Loucy (cell line): ENCODE measurements around the gene U2AF2.

ENCODE experiments used
- EZH2phosphoT487 ChIP-seq: fragments of 200-600 bp; IDR thresholded peaks from 2 replicates; pipeline ENCODE4 v1.6.1; 2018; ENCODE audit warnings: antibody characterized with exemption, mild to moderate bottlenecking, moderate library complexity, borderline replicate concordance
- TF ChIP-seq, protein P1 (sequence below): fragments of 200-600 bp; sonication (generic); conservative IDR thresholded peaks from 2 replicates; pipeline ENCODE4 v1.5.1; 2014; ENCODE audit warnings: mild to moderate bottlenecking, antibody characterized with exemption, low read length

DNA sequence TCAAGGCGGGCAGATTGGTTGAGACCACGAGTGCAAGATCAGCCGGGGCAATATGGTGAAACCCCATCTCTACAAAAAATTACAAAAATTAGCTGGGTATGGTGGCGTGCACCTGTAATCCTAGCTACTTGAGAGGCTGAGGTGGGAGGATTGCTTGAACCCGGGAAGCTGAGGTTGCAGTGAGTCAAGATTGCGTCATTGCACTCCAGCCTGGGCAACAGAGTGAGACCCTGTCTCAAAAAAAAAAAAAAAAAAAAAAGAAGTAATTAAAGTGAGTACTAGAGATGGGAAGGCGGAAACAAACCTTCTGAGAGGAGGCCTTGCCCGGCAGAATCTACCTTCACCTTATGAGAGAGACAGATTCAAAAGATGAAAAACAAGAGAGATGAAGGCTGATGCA is 68.7 kb downstream of the U2AF2 start:
- TF ChIP-seq, protein P1, sequence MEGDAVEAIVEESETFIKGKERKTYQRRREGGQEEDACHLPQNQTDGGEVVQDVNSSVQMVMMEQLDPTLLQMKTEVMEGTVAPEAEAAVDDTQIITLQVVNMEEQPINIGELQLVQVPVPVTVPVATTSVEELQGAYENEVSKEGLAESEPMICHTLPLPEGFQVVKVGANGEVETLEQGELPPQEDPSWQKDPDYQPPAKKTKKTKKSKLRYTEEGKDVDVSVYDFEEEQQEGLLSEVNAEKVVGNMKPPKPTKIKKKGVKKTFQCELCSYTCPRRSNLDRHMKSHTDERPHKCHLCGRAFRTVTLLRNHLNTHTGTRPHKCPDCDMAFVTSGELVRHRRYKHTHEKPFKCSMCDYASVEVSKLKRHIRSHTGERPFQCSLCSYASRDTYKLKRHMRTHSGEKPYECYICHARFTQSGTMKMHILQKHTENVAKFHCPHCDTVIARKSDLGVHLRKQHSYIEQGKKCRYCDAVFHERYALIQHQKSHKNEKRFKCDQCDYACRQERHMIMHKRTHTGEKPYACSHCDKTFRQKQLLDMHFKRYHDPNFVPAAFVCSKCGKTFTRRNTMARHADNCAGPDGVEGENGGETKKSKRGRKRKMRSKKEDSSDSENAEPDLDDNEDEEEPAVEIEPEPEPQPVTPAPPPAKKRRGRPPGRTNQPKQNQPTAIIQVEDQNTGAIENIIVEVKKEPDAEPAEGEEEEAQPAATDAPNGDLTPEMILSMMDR = no peak
- no peak for TF ChIP-seq EZH2phosphoT487
